Loucy (cell line): ENCODE data around the gene DGKB.

Source experiments
- H2AFZ ChIP-seq: fragments of 200-600 bp; sonication (generic); 2 replicates; pipeline ENCODE4 v1.6.0; 2016; ENCODE audit warnings: antibody characterized with exemption, mild to moderate bottlenecking, low read length, moderate library complexity
- H3F3A ChIP-seq: fragments of 200-600 bp; 2 replicates; pipeline ENCODE4 v1.6.0; 2016; ENCODE audit warnings: antibody characterized with exemption, low read depth, mild to moderate bottlenecking
- H3K27me3 ChIP-seq: fragments of 200-600 bp; sonication (generic); 2 replicates; pipeline ENCODE4 v1.6.1; 2014; ENCODE audit warnings: low read length, mild to moderate bottlenecking; ENCODE audit not compliant: insufficient read depth, poor library complexity, severe bottlenecking
- H3K36me3 ChIP-seq: fragments of 200-600 bp; sonication (generic); 2 replicates; pipeline ENCODE4 v1.6.1; 2016; ENCODE audit warnings: low read length; ENCODE audit not compliant: insufficient read depth
- H3K4me1 ChIP-seq: fragments of 200-600 bp; sonication (generic); 2 replicates; pipeline ENCODE4 v1.5.1; 2014; ENCODE audit warnings: low read length, mild to moderate bottlenecking; ENCODE audit not compliant: insufficient read depth, poor library complexity, severe bottlenecking
- H3K4me2 ChIP-seq: fragments of 200-600 bp; sonication (generic); 2 replicates; pipeline ENCODE4 v1.6.0; 2014; ENCODE audit warnings: antibody characterized with exemption, low read length, low read depth, mild to moderate bottlenecking; ENCODE audit not compliant: poor library complexity, severe bottlenecking
- H3K4me3 ChIP-seq: fragments of 200-600 bp; sonication (generic); 2 replicates; pipeline ENCODE4 v1.5.1; 2014; ENCODE audit warnings: low read length, mild to moderate bottlenecking, mixed read lengths; ENCODE audit not compliant: poor library complexity, severe bottlenecking
- H3K79me2 ChIP-seq: fragments of 200-600 bp; sonication (generic); 2 replicates; pipeline ENCODE4 v1.6.1; 2014; ENCODE audit warnings: low read length; ENCODE audit not compliant: insufficient read depth
- H3K9ac ChIP-seq: fragments of 200-600 bp; sonication (generic); 2 replicates; pipeline ENCODE4 v1.6.0; 2014; ENCODE audit warnings: mild to moderate bottlenecking, low read depth, low read length, moderate library complexity; ENCODE audit not compliant: poor library complexity, severe bottlenecking
- H3K9me2 ChIP-seq: fragments of 200-600 bp; sonication (generic); replicated peaks from 2 replicates; pipeline ENCODE4 v1.6.1; 2016; ENCODE audit warnings: low read depth, low read length, mixed read lengths
- H3K9me3 ChIP-seq: fragments of 200-600 bp; sonication (generic); 2 replicates; pipeline ENCODE4 v1.6.1; 2014; ENCODE audit warnings: mild to moderate bottlenecking, antibody characterized with exemption, low read length, low read depth; ENCODE audit not compliant: insufficient read depth
- H4K20me1 ChIP-seq: fragments of 200-600 bp; sonication (generic); 2 replicates; pipeline ENCODE4 v1.6.0; 2014; ENCODE audit warnings: antibody characterized with exemption, low read length, mild to moderate bottlenecking; ENCODE audit not compliant: insufficient read depth, poor library complexity, severe bottlenecking
- EZH2phosphoT487 ChIP-seq: fragments of 200-600 bp; IDR thresholded peaks from 2 replicates; pipeline ENCODE4 v1.6.1; 2018; ENCODE audit warnings: antibody characterized with exemption, mild to moderate bottlenecking, moderate library complexity, borderline replicate concordance
- TF ChIP-seq, protein P1 (sequence below): fragments of 200-600 bp; sonication (generic); conservative IDR thresholded peaks from 2 replicates; pipeline ENCODE4 v1.5.1; 2014; ENCODE audit warnings: mild to moderate bottlenecking, antibody characterized with exemption, low read length

DGKB gene

DNA sequence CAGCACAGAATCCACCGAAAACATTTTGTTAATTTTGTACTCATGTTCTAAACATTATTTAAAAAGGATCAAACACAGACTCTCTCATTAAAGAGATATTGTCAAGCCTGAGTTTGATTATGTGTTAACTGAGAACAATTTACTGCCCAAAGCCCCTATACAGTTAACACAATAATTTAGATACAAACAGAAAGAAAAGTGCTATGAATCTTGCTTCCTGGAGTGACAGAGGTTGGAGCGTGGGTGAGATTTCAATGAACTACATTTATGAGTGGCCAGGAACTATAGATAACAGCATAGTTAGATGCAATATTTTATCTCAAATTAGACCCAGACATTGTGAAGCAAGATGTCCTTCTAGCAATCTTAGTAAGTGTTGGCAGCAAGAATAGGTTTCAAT is 464.2 kb downstream of the DGKB start:
- no peak for TF ChIP-seq EZH2phosphoT487
- H3K9ac ChIP-seq: no peak overlapping the region
- no peaks in the 10 kb centered on the region for H3K9me3 ChIP-seq
- no peaks in the 10 kb centered on the region for H4K20me1 ChIP-seq
- H3K79me2 ChIP-seq: no peaks in the 10 kb centered on the region
- H3F3A ChIP-seq: no peaks in the 10 kb centered on the region
- no peaks in the 10 kb centered on the region for H3K36me3 ChIP-seq
- H3K4me3 ChIP-seq: no peak overlapping the region
- 0 out of 2 replicates have a peak, but pooled peaks cover 6% of the 10 kb centered on the region for H3K9me2 ChIP-seq
- no peaks in the 10 kb centered on the region for H3K27me3 ChIP-seq
- H3K4me1 ChIP-seq: no peaks in the 10 kb centered on the region
- H3K4me2 ChIP-seq: no peak overlapping the region
- H2AFZ ChIP-seq: no peak overlapping the region

DNA sequence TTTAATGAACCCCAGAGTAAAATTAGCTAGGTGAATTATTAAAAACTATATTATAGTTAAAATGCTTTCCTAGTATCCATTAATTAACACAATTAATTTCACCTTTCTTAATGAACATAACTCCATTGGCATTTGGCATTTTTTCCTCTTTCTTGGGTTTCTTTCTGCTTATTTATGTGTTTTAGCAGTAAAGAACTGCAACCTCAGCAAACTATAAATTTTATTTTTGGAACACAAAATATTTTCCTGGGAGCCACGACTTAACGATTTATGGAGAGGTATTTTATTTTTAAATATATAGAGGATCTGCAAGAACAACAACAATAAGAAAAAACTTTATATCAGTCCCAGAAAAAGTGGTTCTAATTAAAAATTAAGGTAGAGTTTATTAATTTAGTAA is 465.7 kb downstream of the DGKB start:
- H3K4me3 ChIP-seq: no peak overlapping the region
- no peak overlapping the region for H3K9ac ChIP-seq
- H3K4me2 ChIP-seq: no peak overlapping the region
- no peaks in the 10 kb centered on the region for H3K27me3 ChIP-seq
- no peaks in the 10 kb centered on the region for H3F3A ChIP-seq
- H3K9me2 ChIP-seq: no peaks in the 10 kb centered on the region
- H2AFZ ChIP-seq: no peak overlapping the region
- H3K36me3 ChIP-seq: no peaks in the 10 kb centered on the region
- H3K9me3 ChIP-seq: no peaks in the 10 kb centered on the region
- TF ChIP-seq, protein P1, sequence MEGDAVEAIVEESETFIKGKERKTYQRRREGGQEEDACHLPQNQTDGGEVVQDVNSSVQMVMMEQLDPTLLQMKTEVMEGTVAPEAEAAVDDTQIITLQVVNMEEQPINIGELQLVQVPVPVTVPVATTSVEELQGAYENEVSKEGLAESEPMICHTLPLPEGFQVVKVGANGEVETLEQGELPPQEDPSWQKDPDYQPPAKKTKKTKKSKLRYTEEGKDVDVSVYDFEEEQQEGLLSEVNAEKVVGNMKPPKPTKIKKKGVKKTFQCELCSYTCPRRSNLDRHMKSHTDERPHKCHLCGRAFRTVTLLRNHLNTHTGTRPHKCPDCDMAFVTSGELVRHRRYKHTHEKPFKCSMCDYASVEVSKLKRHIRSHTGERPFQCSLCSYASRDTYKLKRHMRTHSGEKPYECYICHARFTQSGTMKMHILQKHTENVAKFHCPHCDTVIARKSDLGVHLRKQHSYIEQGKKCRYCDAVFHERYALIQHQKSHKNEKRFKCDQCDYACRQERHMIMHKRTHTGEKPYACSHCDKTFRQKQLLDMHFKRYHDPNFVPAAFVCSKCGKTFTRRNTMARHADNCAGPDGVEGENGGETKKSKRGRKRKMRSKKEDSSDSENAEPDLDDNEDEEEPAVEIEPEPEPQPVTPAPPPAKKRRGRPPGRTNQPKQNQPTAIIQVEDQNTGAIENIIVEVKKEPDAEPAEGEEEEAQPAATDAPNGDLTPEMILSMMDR: no peak
- TF ChIP-seq EZH2phosphoT487: no peak
- H4K20me1 ChIP-seq: no peaks in the 10 kb centered on the region
- H3K4me1 ChIP-seq: no peaks in the 10 kb centered on the region
- H3K79me2 ChIP-seq: no peaks in the 10 kb centered on the region

DNA sequence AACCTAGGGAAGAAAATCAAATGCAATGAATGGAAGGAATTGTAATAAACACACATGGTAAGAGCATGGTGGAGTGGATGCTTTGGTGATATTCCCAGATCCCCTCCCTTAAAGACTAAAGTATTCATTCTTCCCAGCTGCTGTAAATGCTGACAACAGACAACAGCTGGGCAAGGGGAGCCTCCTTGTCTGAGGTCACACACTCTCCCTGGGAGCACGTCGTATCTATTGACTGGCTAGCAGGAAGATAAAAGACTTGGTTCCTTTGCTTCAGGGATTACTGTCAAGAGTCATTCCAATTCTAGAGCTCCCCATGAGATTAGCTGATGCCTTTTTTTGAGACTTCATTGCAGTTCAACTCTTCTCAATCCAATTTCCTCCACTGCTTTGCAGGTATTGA is 469.6 kb downstream of the DGKB start:
- H3K36me3 ChIP-seq: no peaks in the 10 kb centered on the region
- H4K20me1 ChIP-seq: no peaks in the 10 kb centered on the region
- H3K4me2 ChIP-seq: no peak overlapping the region
- no peaks in the 10 kb centered on the region for H3K9me3 ChIP-seq
- no peak overlapping the region for H3K4me3 ChIP-seq
- H3K9ac ChIP-seq: no peak overlapping the region
- no peaks in the 10 kb centered on the region for H3F3A ChIP-seq
- H3K79me2 ChIP-seq: no peaks in the 10 kb centered on the region
- H2AFZ ChIP-seq: no peak overlapping the region
- no peaks in the 10 kb centered on the region for H3K9me2 ChIP-seq
- H3K4me1 ChIP-seq: no peaks in the 10 kb centered on the region
- no peak for TF ChIP-seq EZH2phosphoT487
- TF ChIP-seq, protein P1: no peak
- H3K27me3 ChIP-seq: no peaks in the 10 kb centered on the region

DNA sequence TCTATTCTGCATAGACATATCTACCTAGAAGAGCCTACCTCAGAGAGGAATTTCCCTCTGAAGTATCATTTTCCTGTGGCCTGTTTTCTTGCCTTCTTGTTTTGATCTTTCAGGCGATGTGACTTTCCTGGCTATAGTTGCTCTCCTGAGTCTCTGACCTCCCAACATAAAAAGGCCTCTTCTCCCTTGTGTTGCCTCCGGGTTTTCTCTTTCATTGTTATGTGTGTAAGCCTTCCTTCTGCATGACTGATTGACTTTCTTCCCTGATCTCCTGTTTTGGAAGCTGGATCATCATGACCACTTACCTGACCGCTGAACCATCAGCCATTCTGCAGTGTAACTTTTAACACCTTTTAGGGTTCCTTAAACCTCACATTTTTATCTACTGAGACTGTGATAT is 471.6 kb downstream of the DGKB start:
- H3K4me2 ChIP-seq: no peak overlapping the region
- H3F3A ChIP-seq: no peaks in the 10 kb centered on the region
- no peaks in the 10 kb centered on the region for H4K20me1 ChIP-seq
- no peak for TF ChIP-seq EZH2phosphoT487
- TF ChIP-seq, protein P1: no peak
- no peaks in the 10 kb centered on the region for H3K27me3 ChIP-seq
- no peaks in the 10 kb centered on the region for H3K9me3 ChIP-seq
- no peak overlapping the region for H2AFZ ChIP-seq
- H3K36me3 ChIP-seq: no peaks in the 10 kb centered on the region
- no peaks in the 10 kb centered on the region for H3K9me2 ChIP-seq
- no peak overlapping the region for H3K4me3 ChIP-seq
- H3K4me1 ChIP-seq: no peaks in the 10 kb centered on the region
- no peaks in the 10 kb centered on the region for H3K79me2 ChIP-seq
- no peak overlapping the region for H3K9ac ChIP-seq
